ENCODE measurements around the gene FBXO21. TPM values are rescaled to one million over a fixed set of nuclear protein-coding genes. Genes with fewer than 3 reads are reported as not detected.
"Not testable (repeated sequence)": the region's sequence is repeated elsewhere in the genome, so short reads cannot be mapped to it uniquely, and the experiment has no call there.

The FBXO21 gene
- total and polyA plus RNA-seq, 7 experiments from 2014 or later: 30.4 to 62.9 (median 51.4) TPM

DNA sequence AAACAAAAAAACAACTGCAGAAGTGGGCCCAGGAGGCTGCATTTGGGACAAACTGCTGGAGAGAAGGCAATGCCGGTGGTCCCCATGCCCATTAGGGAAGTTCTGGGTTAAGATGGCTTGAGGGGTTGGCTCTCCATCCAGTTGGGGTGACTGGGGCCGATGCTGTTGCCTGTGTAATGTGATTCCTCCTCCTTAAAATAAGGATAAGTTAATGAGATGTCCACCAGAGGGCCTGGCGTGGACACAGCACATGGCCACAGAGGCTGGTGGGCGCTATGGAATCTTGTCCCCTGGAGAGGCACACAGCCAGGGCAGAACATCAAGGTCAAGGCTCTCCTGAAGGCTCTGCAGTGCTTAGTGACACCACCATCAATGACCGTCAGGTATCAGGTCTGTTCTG is 90.0 kb downstream of the FBXO21 start:
- Histone ChIP-seq H3K36me3 (ENCODE audit: control insufficient read depth in 2 of 3, insufficient read depth in 3 of 3, low read length in 3 of 3) (no peaks in the 10 kb centered on the region), H3K9me3 (ENCODE audit: control insufficient read depth in 2 of 3, low read length in 3 of 3) (no peaks in the 10 kb centered on the region), H3K4me3 (ENCODE audit: low read length) (no peak overlapping the region), H3K27ac (ENCODE audit: low read depth, low read length) (no peak overlapping the region), H3K27me3 (ENCODE audit: control insufficient read depth in 2 of 2, insufficient read depth in 2 of 2, low read length in 2 of 2) (peaks cover 0 to 10% of the 10 kb centered on the region in 2 donors), H3K4me1 (ENCODE audit: control insufficient read depth in 2 of 2, insufficient read depth in 2 of 2, low read length in 2 of 2) (peaks cover 4 to 5% of the 10 kb centered on the region in 2 donors)
- ATAC-seq (no peak), DNase-seq (no peak)
- intact Hi-C loops (cut with micrococcal nuclease): no loop called here
- ChIA-PET CTCF (no interaction called here), POLR2A (no interaction called here)
- Mint-ChIP-seq H3K27me3 (peaks cover 16 to 41% (median 18%) of the 10 kb centered on the region in 5 donors), H3K4me1 (peaks cover 0 to 24% (median 9%) of the 10 kb centered on the region in 7 donors), H3K36me3 (peaks cover 0 to 1% (median 0%) of the 10 kb centered on the region in 5 donors), H3K4me3 (peak overlapping the region in 9 of 10 donors; percentile 34 to 82 (median 66)), H3K9me3 (no peaks in the 10 kb centered on the region), H3K27ac (peak overlapping the region in 1 of 9 donors; percentile 23)

DNA sequence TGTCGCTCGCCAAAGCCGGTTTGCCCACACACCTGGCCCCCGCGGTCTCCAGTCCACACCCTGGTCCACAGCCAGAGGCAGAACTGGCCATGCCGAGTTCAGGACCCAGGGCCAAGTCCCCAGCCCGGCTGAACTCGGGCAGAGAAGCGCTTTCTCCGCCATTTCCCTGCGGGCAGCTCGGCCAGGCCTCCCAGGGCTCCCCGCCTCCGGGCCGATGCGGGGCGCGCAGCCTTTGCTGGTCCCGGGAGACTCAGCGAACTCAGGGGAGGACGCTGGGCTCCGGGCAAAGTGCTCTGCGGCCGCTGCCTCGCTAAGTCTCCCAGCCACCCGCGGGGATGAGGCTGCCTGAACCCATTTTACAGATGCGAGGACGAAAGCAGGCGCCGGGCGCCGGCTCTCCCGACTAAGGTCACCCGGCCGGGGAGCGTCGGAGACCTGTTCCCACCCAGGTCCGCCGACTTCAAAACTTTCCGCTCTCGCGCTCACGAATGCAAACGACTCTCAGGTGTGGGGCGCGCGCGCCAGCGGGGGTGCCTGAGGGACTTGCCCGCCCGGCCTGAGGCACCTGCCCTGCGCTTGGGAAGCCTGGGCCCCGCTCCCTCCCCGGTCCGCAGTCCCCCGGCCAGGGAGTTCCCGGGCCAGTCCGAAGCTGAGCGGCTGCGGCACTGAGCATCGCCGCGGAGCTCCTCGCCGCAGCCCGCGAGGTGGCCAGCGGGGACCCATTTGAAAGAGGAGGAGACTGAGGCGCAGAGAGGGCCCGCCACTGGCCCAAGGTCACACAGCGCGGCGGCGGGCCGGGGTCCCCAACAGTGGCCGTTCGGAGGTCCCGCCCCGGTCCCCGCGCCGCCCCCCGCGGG is 91.7 kb downstream of the FBXO21 start:
- ChIA-PET POLR2A (no interaction called here), CTCF (no interaction called here)
- Histone ChIP-seq H3K4me1 (ENCODE audit: control insufficient read depth in 2 of 2, insufficient read depth in 2 of 2, low read length in 2 of 2) (peaks cover 4 to 5% of the 10 kb centered on the region in 2 donors), H3K27ac (ENCODE audit: low read depth, low read length) (no peak overlapping the region), H3K9me3 (ENCODE audit: control insufficient read depth in 2 of 3, low read length in 3 of 3) (no peaks in the 10 kb centered on the region), H3K4me3 (ENCODE audit: low read length) (peak overlapping the region; percentile 56), H3K36me3 (ENCODE audit: control insufficient read depth in 2 of 3, insufficient read depth in 3 of 3, low read length in 3 of 3) (no peaks in the 10 kb centered on the region), H3K27me3 (ENCODE audit: control insufficient read depth in 2 of 2, insufficient read depth in 2 of 2, low read length in 2 of 2) (peaks cover 0 to 10% of the 10 kb centered on the region in 2 donors)
- H3K36me3 Mint-ChIP-seq: peaks cover 0 to 1% (median 0%) of the 10 kb centered on the region in 5 donors
- intact Hi-C loops (cut with micrococcal nuclease): loop anchor here in 1 of 2 donors (1.0 to 2.0 kb wide), 4 partner anchors 35 to 360 kb away; partner anchors contain the start of genes RNFT2 and SPRING1
- H3K4me3 Mint-ChIP-seq: peak overlapping the region; percentile 68 to 85 (median 79)
- H3K4me1 Mint-ChIP-seq: peaks cover 0 to 27% (median 9%) of the 10 kb centered on the region in 7 donors
- DNase-seq (peak in 3 of 9 donors; percentile 8 to 11 (median 11)), ATAC-seq (peak; percentile 30)
- peak overlapping the region in 1 of 9 donors; percentile 23 for H3K27ac Mint-ChIP-seq
- H3K9me3 Mint-ChIP-seq: no peaks in the 10 kb centered on the region
- H3K27me3 Mint-ChIP-seq: peaks cover 16 to 37% (median 21%) of the 10 kb centered on the region in 5 donors

DNA sequence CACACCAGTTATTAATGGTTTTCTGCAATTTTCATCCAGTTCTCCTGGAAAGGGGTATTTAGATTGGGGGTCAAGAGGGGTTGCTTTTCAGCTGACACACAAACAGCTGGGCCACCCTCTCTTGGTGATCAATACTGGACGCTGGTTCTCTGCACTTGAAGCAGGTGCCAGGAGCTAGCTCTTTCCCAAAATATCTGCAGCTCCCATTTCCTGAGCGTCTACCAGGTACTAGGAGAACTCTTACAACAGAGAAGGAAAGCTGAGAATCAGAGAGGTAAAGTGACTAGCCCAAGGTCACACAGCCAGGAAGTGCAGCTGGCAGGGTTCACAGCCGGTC is 92.3 kb downstream of the FBXO21 start:
- H3K27me3 ChIP-seq (ENCODE audit: control insufficient read depth in 2 of 2, insufficient read depth in 2 of 2, low read length in 2 of 2): peaks cover 0 to 10% of the 10 kb centered on the region in 2 donors
- peak overlapping the region; percentile 68 to 85 (median 79) for H3K4me3 Mint-ChIP-seq
- CTCF ChIA-PET: no interaction called here
- ATAC-seq (no peak), DNase-seq (no peak)
- H3K27ac ChIP-seq (ENCODE audit: low read depth, low read length): no peak overlapping the region
- POLR2A ChIA-PET: no interaction called here
- H3K4me1 ChIP-seq (ENCODE audit: control insufficient read depth in 2 of 2, insufficient read depth in 2 of 2, low read length in 2 of 2): peaks cover 4 to 5% of the 10 kb centered on the region in 2 donors
- peaks cover 0 to 27% (median 9%) of the 10 kb centered on the region in 7 donors for H3K4me1 Mint-ChIP-seq
- H3K9me3 ChIP-seq (ENCODE audit: control insufficient read depth in 2 of 3, low read length in 3 of 3): no peaks in the 10 kb centered on the region
- H3K36me3 ChIP-seq (ENCODE audit: control insufficient read depth in 2 of 3, insufficient read depth in 3 of 3, low read length in 3 of 3): no peaks in the 10 kb centered on the region
- H3K27ac Mint-ChIP-seq: peak overlapping the region in 1 of 9 donors; percentile 23
- H3K4me3 ChIP-seq (ENCODE audit: low read length): peak overlapping the region; percentile 56
- peaks cover 0 to 1% (median 0%) of the 10 kb centered on the region in 5 donors for H3K36me3 Mint-ChIP-seq
- peaks cover 16 to 37% (median 21%) of the 10 kb centered on the region in 5 donors for H3K27me3 Mint-ChIP-seq
- intact Hi-C loops (cut with micrococcal nuclease): loop anchor here in 1 of 2 donors (2.0 kb wide), 1 partner anchor 175 kb away; no protein-coding TSS in a partner anchor
- no peaks in the 10 kb centered on the region for H3K9me3 Mint-ChIP-seq

DNA sequence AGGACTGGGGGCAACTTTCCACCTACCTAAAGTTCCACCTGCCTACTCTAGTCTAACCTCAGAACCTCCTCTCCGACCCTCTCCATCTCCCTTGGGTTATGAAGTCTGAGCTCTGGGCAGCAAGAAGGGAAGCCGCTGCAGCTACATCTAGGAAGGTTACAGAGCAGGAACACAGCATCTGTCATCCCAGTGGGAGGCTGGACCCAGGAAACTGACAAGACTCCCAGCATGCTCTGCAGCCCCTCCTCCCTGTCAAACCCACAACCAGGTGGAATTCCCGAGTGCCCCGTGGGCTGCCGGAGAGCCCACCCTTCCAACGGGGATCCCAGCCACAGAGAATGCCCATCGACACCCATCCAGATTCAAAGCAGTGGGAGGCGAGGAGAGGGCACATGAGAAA is 93.1 kb downstream of the FBXO21 start:
- Mint-ChIP-seq H3K27ac (no peak overlapping the region), H3K4me1 (peaks cover 0 to 27% (median 9%) of the 10 kb centered on the region in 7 donors), H3K9me3 (no peaks in the 10 kb centered on the region), H3K4me3 (peak overlapping the region in 3 of 10 donors; percentile 47 to 82 (median 82)), H3K27me3 (peaks cover 16 to 37% (median 21%) of the 10 kb centered on the region in 5 donors), H3K36me3 (peaks cover 0 to 1% (median 0%) of the 10 kb centered on the region in 5 donors)
- ATAC-seq: no peak
- H3K4me3 ChIP-seq (ENCODE audit: low read length): no peak overlapping the region
- intact Hi-C loops (cut with micrococcal nuclease): no loop called here
- H3K27ac ChIP-seq (ENCODE audit: low read depth, low read length): no peak overlapping the region
- no peaks in the 10 kb centered on the region for H3K36me3 ChIP-seq (ENCODE audit: control insufficient read depth in 2 of 3, insufficient read depth in 3 of 3, low read length in 3 of 3)
- H3K4me1 ChIP-seq (ENCODE audit: control insufficient read depth in 2 of 2, insufficient read depth in 2 of 2, low read length in 2 of 2): peaks cover 4 to 5% of the 10 kb centered on the region in 2 donors
- ChIA-PET POLR2A (no interaction called here), CTCF (no interaction called here)
- H3K27me3 ChIP-seq (ENCODE audit: control insufficient read depth in 2 of 2, insufficient read depth in 2 of 2, low read length in 2 of 2): peaks cover 0 to 10% of the 10 kb centered on the region in 2 donors
- no peak for DNase-seq
- no peaks in the 10 kb centered on the region for H3K9me3 ChIP-seq (ENCODE audit: control insufficient read depth in 2 of 3, low read length in 3 of 3)

DNA sequence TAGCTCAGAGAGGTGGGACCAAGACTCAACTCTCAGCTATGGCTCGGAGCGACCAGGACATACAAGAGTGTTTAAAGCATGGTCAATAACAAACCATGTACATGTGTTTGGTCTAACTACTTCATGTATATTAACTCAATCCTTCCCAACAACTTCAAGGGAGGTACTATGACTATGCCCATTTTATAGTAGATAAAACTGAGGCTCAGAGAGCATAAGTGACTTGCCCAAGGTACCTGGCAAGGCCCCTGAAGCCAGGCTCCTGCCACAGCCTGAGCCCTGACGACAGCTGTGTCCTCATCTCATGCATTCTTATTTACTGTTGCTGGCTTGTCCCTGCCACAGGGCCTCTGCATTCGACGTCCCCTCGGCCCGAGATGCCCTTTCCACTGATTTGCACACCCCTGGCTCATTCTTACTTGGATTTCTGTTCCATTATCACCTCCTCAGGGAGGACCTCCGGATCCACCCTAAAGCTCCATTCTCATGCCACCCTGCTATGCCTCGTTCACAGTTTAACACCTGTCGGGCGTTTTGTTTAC is 93.7 kb downstream of the FBXO21 start:
- H3K27ac ChIP-seq (ENCODE audit: low read depth, low read length): no peak overlapping the region
- H3K4me1 ChIP-seq (ENCODE audit: control insufficient read depth in 2 of 2, insufficient read depth in 2 of 2, low read length in 2 of 2): peaks cover 4 to 5% of the 10 kb centered on the region in 2 donors
- peaks cover 0 to 1% (median 0%) of the 10 kb centered on the region in 5 donors for H3K36me3 Mint-ChIP-seq
- H3K27me3 ChIP-seq (ENCODE audit: control insufficient read depth in 2 of 2, insufficient read depth in 2 of 2, low read length in 2 of 2): peaks cover 0 to 10% of the 10 kb centered on the region in 2 donors
- peaks cover 13 to 31% (median 18%) of the 10 kb centered on the region in 5 donors for H3K27me3 Mint-ChIP-seq
- ATAC-seq: no peak
- CTCF ChIA-PET: no interaction called here
- H3K27ac Mint-ChIP-seq: no peak overlapping the region
- no peaks in the 10 kb centered on the region for H3K9me3 ChIP-seq (ENCODE audit: control insufficient read depth in 2 of 3, low read length in 3 of 3)
- H3K4me3 ChIP-seq (ENCODE audit: low read length): no peak overlapping the region
- no peaks in the 10 kb centered on the region for H3K9me3 Mint-ChIP-seq
- H3K4me1 Mint-ChIP-seq: peaks cover 0 to 28% (median 9%) of the 10 kb centered on the region in 7 donors
- H3K4me3 Mint-ChIP-seq: peak overlapping the region in 2 of 10 donors; percentile 2 to 34
- intact Hi-C loops (cut with micrococcal nuclease): no loop called here
- no peaks in the 10 kb centered on the region for H3K36me3 ChIP-seq (ENCODE audit: control insufficient read depth in 2 of 3, insufficient read depth in 3 of 3, low read length in 3 of 3)
- POLR2A ChIA-PET: no interaction called here
- DNase-seq: no peak

DNA sequence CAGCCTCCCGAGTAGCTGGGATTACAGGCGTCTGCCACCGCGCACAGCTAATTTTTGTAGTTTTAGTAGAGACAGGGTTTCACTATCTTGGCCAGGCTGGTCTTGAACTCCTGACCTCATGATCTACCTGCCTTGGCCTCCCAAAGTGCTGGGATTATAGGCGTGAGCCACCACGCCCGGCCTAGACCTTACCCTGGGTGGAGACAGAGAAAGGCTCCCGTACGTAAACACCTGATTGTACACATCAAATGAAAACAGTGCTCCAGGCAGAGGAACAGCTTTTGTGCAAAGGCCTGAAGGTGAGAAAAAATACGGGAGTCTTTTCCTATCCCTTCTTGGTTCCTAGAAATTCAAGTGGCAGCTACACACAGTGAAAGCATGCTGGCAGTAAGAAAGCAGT is 95.1 kb downstream of the FBXO21 start:
- POLR2A ChIA-PET, H3K9me3 Mint-ChIP-seq: not testable (repeated sequence)

More for the DNA sequence above, 95.1 kb downstream of the FBXO21 start:
- Mint-ChIP-seq H3K4me1 (peaks cover 0 to 29% (median 9%) of the 10 kb centered on the region in 7 donors), H3K27me3 (peaks cover 13 to 21% (median 18%) of the 10 kb centered on the region in 5 donors)
- intact Hi-C loops (cut with micrococcal nuclease); H3K9me3 ChIP-seq (ENCODE audit: control insufficient read depth in 2 of 3, low read length in 3 of 3); DNase-seq; H3K4me1 ChIP-seq (ENCODE audit: control insufficient read depth in 2 of 2, insufficient read depth in 2 of 2, low read length in 2 of 2); H3K27ac ChIP-seq (ENCODE audit: low read depth, low read length); H3K36me3 ChIP-seq (ENCODE audit: control insufficient read depth in 2 of 3, insufficient read depth in 3 of 3, low read length in 3 of 3); H3K27me3 ChIP-seq (ENCODE audit: control insufficient read depth in 2 of 2, insufficient read depth in 2 of 2, low read length in 2 of 2); ATAC-seq; CTCF ChIA-PET; H3K4me3 ChIP-seq (ENCODE audit: low read length); H3K36me3 Mint-ChIP-seq; H3K27ac Mint-ChIP-seq; H3K4me3 Mint-ChIP-seq: not testable (repeated sequence)
